Central memory CD8-positive, alpha-beta T cell (primary cell): Measurements from ENCODE around the gene RBP7.

Experiments used
- ATAC-seq: fragments of 150-1000 bp; cut with Tn5 transposase; replicated peaks from 2 replicates; pipeline ENCODE4 v1.10.0; 2022; ENCODE audit warnings: mild to moderate bottlenecking, moderate FRiP score, moderate number of reproducible peaks; ENCODE audit not compliant: poor library complexity, severe bottlenecking; ENCODE audit errors: extremely low read depth
- DNase-seq, 2 donors: peaks; one replicate each; pipeline ENCODE4 v3.0.0; 2021; ENCODE audit warnings: low spot score in 2 of 2
- H3K27ac Mint-ChIP-seq: one replicate; pipeline ENCODE4 v1.8.0; 2022; ENCODE audit warnings: low read depth, mild to moderate bottlenecking, moderate library complexity, mixed read lengths
- H3K27me3 Mint-ChIP-seq: one replicate; pipeline ENCODE4 v1.8.0; 2022; ENCODE audit warnings: mixed read lengths
- H3K36me3 Mint-ChIP-seq: one replicate; pipeline ENCODE4 v1.8.0; 2022; ENCODE audit warnings: mild to moderate bottlenecking, moderate library complexity, mixed read lengths; ENCODE audit not compliant: insufficient read depth
- H3K4me1 Mint-ChIP-seq: one replicate; pipeline ENCODE4 v1.8.0; 2022; ENCODE audit warnings: mixed read lengths
- H3K4me3 Mint-ChIP-seq: one replicate; pipeline ENCODE4 v1.8.0; 2022; ENCODE audit warnings: mild to moderate bottlenecking, moderate library complexity, mixed read lengths
- H3K9me3 Mint-ChIP-seq: one replicate; pipeline ENCODE4 v1.8.0; 2022; ENCODE audit warnings: mixed read lengths

The RBP7 gene

GRCh38 chr1:10060311-10061100 lies 63.5 kb downstream of the RBP7 start:
- Mint-ChIP-seq H3K9me3 (no peaks in the 10 kb centered on the region), H3K27me3 (no peaks in the 10 kb centered on the region), H3K36me3 (peaks cover 7% of the 10 kb centered on the region), H3K27ac (no peak overlapping the region), H3K4me3 (no peak overlapping the region), H3K4me1 (peaks cover 36% of the 10 kb centered on the region)
- ATAC-seq (no peak), DNase-seq (no peak)

DNA sequence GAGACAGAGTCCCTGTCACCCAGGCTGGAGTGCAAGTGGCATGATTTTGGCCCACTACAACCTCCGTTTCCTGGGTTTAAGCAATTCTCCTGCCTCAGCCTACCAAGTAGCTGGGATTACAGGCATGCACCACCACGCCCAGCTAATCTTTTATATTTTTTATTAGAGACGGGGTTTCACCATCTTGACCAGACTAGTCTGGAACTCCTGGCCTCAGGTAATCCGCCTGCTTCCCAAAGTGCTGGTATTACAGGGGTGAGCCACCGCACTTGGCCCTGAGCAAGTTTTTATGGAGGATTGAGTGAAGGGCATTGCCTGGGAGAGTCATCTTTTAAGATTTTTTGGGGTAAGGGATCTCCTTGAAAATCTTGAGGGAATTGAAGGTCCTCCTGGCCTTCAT lies 64.2 kb downstream of the RBP7 start:
- Mint-ChIP-seq H3K9me3 (no peaks in the 10 kb centered on the region), H3K27me3 (no peaks in the 10 kb centered on the region), H3K27ac (no peak overlapping the region), H3K4me1 (peaks cover 36% of the 10 kb centered on the region), H3K36me3 (peaks cover 7% of the 10 kb centered on the region), H3K4me3 (no peak overlapping the region)
- ATAC-seq = no peak
- no peak for DNase-seq

DNA sequence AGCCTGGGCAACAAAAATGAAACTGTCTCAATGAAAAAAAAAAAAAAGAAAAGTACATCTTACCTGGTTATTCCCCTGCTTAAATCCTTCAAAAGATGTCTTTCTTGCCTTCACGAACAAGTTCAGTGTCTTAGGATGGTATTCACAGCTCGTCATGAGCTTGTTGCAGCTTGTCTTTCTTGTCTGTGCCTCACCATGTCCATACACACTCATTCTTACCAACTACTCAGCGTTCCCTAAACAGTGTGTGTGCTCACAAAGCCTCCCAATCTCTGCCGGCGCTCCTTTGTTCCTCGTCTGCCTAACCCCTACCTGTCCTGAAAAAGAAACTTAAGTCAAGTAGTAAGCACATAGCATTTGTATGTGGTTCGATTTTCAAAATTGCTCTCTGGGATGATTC lies 66.8 kb downstream of the RBP7 start:
- Mint-ChIP-seq H3K27me3 (no peaks in the 10 kb centered on the region), H3K9me3 (no peaks in the 10 kb centered on the region), H3K36me3 (peaks cover 7% of the 10 kb centered on the region), H3K27ac (no peak overlapping the region), H3K4me3 (no peak overlapping the region), H3K4me1 (peaks cover 33% of the 10 kb centered on the region)
- no peak for DNase-seq
- ATAC-seq = no peak

- Mint-ChIP-seq H3K27ac (no peak overlapping the region), H3K4me1 (peaks cover 25% of the 10 kb centered on the region), H3K27me3 (no peaks in the 10 kb centered on the region), H3K36me3 (peaks cover 4% of the 10 kb centered on the region), H3K4me3 (no peak overlapping the region), H3K9me3 (no peaks in the 10 kb centered on the region)
- ATAC-seq (no peak), DNase-seq (no peak)
These were observed 67.7 kb downstream of the RBP7 start for GRCh38 chr1:10064416-10065343.

DNA sequence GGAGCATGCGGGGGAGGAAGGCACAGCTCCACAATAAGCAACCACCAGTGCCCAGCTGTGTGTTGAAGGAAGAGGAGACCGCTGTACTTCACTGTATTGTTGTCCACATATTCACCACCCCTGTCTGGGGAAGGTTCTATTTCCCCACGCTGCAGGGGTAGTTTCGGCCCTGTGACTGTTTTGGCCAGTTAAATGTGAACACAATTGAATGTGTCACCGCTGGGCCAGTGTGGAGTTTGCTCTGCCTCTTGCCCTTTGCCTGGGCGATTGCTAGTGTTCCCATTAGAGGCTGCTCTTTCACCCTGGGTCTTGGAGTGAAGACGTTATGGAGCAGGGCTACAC lies 68.3 kb downstream of the RBP7 start:
- no peak for ATAC-seq
- Mint-ChIP-seq H3K4me1 (peaks cover 22% of the 10 kb centered on the region), H3K9me3 (no peaks in the 10 kb centered on the region), H3K36me3 (peaks cover 4% of the 10 kb centered on the region), H3K4me3 (no peak overlapping the region), H3K27ac (no peak overlapping the region), H3K27me3 (no peaks in the 10 kb centered on the region)
- DNase-seq = no peak
